Measurements from ENCODE around the gene ARHGDIA.
A peak's percentile ranks its signal among the peaks of the same experiment; 100 is the strongest.

Gene ARHGDIA

DNA sequence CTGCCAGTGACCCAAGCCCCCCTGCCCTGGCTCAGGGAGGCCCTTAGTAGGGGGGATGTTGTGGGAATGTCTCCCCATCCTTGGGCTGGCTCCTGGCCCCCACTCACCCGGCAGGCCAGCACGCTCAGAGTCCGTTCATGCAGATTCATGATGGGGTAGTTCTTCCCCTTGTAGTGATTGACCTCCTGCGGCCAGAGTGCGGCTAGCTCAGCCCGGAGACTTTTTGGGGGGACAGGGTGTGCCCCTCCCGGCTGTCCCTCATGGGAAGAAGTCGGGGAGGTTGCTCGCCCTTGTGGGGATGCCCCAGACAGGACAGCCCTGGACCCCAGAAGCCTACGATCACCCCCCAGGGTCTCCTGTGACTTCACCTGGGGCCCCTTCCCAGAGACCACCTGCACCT is 34.9 kb upstream of the ARHGDIA start:
- no peak for DNase-seq

DNA sequence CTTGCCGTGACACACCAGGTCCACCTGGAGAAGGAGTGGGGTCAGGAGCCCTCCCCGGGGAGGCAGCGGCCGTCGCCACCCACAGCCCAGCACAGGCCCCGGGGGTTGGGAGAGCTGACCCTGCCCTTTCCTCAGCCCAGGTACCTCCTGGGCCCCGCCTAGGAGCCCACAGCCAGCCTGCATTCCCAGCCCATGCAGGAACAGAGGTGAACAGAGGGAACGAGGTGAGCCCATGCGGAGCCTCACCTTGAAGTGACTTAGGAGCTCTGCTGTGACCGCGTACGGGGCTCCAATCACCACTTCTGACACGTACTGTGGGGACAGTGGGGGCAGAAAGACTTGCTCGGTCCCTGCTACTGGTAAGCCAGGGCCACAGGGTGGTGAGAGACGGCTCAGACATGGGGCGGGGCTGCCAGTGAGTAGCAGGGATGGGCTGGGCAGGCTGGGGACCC is 34.3 kb upstream of the ARHGDIA start:
- no peak for DNase-seq

DNA sequence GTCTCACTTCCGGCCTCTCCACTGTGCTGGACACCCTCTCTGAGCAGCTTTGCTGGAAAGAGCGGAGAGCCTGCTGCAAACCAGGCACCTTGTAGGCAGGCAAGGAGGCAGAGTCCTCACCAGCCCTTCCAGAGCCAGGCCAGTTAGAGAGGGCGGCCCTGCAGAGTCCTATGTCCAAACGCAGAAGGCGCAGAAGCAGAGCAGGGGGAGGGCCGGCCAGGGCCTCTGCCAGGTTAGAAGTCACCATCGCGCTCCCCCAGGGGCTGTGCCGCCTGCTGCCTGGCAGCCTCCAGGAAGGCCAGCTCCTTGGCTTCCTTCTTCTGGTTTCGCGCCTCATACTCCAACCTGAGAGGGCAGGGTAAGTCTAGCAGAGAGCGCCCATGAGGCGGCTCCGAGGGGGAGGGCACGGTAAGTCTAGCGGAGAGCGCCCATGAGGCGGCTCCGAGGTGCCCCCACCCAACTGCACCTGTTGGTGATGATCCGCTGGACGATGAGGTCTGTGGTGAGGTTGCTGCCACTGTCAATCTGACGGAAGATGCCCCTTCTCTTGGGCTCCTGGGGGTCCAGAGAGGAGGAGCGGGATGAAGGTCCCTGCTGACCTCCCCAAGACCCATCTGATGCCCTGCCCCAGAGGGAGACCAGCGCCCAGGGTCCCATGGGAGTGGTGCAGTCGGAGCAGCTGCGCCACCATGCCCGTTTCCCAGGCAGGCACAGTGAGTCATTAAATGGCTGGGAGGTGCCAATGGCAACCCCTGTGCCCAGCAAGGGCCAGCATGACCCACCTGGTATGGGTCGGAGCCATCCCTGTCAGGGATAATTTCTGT is 33.7 kb upstream of the ARHGDIA start:
- DNase-seq, result no peak

DNA sequence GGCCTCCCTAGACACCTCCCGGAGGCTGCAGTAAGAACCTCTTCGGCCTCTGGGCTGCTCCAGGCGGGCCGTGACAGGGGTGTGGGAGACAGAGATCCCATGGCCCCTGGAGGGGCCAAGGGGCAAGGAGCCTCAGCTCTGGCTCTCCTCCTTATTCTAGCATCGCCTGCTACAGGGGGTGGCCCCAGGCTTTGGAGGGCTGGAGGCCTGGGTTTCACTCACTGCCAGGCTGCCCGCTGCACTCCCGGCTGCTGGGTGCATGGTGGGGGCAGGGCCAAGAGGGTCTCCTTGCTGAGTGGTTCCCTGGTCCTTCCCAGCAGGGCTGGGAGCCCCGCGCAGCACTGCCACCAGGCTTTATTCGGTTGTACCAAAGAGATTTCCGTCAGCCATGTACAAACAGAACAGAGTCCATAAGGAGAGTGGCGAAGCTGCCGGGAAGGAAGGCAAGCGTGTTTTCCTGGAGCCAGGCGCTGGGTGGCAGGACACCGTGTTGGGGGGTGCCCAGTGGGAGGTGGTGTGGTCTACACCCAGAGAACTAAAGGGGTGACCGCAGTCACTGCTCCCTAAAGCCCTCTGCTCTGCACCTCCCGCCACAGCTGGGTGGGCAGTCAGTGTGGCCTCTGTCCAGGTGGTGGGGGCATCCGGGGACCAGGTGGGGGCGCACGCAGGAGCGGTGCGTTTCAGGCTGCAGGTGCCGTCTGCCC is 32.9 kb upstream of the ARHGDIA start:
- DNase-seq, result no peak

DNA sequence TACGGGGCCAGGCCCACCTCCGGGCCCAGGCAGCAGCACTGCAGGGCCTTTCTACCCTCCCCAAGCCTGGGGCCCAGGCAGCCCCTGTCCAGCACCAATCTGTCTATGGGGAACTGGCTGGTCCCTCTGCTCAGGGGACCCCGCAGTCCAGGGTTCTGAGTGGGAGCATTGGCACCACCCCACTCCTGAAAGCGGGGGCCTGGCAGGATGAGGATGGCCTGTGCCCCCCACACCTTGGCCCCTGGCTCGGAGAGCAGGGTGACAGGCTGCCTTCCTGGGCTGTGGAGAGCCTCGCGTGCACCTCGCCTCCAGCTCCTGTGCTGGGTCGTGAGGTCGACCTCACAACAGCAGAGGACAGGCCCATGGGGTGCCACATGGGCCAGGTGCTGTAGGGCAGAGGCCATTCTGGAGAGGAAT is 32.3 kb upstream of the ARHGDIA start:
- no peak for DNase-seq

DNA sequence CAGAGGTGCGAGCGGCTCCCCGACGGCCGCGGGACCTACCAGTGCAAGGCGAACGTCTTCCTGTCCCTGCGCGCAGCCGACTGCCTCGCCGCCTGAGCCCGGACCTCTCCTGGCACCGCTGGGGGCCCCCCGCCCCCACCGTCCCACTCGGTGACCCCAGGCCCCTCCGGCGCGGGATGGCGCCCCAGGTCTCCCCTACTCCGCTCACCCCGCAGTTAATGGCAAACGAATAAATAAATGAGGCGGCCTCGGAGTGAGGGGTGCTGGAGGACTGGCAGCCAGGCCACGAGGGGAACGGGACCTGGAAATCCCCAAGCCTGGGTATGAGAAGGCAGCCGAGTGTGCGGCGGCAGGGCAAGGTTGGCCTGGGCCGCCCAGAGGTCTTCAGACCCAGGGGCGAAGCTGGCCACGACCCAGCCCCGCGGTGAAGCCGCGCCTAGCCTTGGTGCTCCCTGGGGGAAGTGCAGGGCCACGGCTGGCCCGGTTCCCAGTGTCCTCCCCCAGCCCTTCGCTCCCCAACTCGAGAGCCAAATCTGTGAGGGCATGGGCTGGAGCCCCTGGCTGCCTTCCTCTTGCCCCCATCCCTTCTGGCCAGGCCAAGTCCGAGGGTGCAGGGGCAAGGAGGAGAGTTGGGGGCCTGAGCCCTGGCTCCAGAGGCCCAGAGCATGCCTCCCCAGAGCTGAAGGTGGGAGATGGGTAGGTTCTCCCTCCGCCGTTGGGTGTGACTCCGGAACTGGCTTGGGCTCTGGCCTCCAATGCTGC is 31.7 kb upstream of the ARHGDIA start:
- DNase-seq, result no peak

DNA sequence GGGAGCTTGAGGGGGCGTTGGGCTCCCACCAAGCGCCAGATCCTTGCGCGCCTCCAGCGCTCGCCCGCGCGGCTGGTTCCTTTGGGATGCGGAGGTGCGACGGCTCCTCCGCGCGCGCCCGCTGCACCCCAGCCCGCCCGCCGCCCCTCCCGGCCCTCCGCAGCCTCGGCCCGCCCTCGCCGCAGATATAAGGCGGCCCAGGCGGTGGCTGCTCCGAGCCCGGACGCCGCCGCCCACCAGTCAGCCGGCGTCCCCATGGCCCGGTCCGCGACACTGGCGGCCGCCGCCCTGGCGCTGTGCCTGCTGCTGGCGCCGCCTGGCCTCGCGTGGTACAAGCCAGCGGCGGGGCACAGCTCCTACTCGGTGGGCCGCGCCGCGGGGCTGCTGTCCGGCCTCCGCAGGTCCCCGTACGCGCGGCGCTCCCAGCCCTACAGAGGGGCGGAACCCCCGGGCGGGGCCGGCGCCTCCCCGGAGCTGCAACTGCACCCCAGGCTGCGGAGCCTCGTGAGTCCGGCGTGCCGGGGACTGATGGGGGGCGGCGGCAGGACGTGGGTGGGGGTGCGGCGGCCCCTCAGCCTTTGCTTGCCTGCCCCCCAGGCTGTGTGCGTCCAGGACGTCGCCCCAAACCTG is 31.0 kb upstream of the ARHGDIA start, which contains the start of gene NPB:
Gene NPB, plus strand, starts transcription at position 216 of the 630 bp plus-strand sequence. Its CDS starts 40 bp downstream, at position 256.
- DNase-seq, result no peak

DNA sequence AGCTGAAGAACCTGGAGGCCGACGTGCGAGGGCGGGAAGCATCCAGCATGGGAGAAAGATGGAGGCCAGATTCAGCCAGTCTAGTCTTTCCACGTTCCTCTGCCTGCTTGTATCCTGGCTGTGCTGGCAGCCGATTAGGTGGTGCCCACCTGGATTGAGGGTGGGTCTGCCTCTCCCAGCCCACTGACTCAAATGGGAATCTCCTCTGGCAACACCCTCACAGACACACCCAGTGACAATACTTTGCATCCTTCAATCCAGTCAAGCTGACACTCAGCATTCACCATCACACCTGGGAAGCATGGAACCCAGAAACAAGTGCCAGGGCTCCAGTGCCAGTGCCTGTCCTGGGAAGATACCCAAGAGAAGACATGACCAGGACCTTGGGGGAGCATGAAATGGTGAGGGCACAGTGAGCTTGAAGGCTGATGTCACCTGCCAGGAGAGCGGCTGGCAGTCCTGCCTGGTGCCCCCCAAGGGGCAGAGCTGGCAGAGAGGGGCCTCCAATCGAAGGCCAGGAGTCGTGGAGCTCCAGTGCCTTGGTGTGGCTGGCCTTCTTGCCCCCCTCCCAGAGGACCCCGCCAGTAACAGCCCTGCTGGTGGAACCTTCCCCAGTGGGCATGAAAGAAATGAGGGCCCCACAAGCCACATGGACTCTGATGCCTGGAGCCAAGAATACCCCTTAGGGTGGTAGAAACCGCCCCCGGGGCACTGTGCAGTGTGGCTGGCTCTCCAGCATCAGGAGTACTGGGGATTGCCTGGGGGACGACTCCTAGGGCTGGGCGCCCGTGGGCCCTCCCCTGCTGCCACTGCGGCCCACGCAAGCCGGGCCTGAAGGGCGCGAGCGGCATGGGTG is 30.3 kb upstream of the ARHGDIA start:
- DNase-seq, result no peak

DNA sequence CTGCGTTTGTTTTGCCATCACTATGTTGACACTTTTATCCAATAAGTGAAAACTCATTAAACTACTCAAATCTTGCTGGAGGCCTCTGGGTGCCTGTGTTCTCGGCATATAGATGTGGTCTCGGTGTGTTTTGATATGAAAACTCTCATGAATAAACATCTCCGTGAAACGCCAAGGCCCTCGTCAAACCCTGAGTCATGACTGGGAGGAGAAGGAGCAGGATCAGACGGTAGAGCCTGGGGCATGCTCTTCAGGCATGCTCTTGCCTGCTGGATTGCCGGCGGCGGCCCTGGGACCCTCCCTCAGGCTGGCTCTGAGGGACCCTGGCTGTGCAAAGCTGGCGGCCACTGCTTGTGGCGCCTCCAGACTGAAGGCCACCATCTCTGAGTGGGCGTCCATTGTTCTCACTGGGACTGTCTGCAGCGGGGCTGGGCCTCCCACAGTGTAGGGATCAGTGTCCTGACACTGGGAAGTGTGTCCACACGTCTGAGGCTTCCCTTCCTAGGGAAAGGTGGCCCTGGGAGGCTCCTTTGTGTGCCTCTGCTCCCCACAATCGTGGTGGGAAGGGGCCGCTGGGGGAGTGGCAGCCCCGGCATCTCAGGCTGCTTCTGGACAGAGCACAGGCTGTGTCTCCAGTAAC is 29.2 kb upstream of the ARHGDIA start:
- DNase-seq, result no peak

DNA sequence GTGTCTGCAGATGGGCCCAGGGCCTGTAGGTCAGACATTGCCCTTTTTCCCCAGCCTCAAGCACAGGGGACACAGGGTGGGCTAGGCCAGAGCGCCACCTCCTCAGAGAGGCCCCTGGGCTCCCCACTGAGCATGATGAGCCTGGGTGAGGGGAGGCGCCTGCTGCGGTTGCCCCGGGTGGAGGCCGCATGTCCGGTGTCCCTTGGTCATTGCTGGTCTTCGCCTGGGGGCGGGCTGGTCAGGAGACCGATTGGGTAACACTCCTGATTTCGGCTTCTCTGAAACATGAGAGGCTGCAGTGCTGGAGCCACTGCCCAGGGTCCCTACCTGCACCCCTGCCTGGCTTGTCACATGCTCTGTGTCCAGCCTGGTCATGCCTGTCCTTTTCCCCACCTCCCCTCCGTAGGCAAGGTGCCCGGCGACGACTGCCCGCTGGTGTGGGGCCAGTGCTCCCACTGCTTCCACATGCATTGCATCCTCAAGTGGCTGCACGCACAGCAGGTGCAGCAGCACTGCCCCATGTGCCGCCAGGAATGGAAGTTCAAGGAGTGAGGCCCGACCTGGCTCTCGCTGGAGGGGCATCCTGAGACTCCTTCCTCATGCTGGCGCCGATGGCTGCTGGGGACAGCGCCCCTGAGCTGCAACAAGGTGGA is 28.5 kb upstream of the ARHGDIA start:
- DNase-seq, result no peak

DNA sequence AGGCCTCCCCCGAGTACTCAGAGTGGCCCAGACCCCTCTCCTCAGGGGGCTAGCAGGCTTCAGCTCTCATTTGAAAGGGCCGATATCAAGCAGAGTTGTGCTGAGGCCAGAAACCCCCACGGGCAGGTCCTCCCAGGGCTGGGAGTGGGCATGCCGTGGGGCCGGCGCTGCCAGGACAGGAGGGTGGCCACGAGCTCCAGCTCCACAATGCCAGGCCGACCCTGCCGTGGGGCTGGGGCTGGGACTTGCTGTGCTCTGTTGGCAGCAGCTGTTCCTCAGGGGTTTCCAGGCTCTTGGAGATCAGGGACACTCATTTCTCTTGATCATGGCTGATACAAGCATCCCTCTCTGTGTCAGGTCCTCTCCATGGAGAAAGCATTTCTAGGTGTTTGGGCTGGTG is 27.7 kb upstream of the ARHGDIA start:
- no peak for DNase-seq

DNA sequence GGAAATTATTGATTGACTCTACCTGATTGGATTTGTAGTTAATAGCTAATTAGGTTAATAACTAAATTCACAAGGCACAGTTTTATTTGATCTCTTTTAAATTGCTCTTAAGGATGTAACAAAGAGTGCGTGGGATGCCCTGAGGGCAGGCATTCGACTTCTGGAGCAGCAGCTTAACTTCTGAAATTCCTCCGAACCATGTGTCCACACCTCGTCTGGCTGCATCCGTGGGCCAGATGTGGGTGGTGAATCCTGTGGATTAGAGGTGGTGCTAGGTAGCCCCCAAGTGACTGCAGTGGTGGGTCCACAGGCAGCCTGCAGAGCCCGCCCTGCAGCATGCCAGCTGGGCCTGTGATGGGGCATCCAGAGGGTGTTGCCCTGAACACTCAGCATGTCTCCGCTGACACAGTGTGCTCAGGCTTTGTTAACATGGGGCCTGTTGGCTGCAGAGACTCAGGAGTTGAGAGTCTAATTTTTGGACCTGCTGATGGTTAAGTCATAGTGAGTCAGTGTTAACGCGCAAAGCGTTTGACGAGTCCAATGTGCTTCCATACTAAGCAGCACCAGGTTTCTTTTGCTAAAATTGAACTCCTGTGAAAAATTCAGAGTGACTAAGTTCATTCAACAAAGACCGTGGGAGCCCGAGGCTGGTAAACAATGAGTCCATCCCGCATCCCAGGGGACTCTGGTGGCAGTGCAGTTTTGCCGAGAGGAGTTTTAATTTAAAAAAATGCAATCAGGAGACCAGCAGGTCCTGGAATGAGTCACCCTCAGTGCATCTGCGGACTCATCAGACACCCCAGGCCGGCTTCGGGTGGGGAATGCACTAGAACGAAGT is 27.1 kb upstream of the ARHGDIA start:
- DNase-seq, result no peak

DNA sequence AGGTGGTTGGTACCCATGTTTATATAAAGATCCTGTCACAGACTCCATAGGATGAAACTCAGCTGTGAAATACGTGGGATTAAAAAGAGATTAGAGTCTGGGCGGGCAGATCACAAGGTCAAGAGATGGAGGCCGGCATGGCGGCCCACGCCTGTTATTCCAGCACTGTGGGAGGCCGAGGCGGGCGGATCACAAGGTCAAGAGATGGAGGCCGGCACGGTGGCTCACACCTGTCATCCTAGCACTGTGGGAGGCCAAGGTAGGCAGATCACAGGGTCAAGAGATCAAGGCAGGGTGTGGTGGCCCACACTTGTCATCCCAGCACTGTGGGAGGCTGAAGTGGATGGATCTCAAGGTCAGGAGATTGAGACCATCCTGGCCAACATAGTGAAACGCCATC is 24.3 kb upstream of the ARHGDIA start:
- DNase-seq, result no peak

DNA sequence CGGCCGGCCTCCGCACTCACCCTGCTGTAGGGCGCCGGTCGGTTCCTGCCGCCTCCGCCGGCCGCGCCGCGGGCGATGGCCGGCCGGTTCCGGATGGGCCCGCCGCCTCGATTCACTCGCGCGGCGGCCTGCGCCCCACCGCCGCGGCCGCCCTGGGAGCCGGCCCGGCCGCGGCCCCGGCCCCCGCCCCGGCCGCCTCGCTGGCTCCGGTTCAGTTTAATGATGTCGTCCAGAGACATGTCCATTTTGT is 20.1 kb upstream of the ARHGDIA start:
- no peak for DNase-seq

DNA sequence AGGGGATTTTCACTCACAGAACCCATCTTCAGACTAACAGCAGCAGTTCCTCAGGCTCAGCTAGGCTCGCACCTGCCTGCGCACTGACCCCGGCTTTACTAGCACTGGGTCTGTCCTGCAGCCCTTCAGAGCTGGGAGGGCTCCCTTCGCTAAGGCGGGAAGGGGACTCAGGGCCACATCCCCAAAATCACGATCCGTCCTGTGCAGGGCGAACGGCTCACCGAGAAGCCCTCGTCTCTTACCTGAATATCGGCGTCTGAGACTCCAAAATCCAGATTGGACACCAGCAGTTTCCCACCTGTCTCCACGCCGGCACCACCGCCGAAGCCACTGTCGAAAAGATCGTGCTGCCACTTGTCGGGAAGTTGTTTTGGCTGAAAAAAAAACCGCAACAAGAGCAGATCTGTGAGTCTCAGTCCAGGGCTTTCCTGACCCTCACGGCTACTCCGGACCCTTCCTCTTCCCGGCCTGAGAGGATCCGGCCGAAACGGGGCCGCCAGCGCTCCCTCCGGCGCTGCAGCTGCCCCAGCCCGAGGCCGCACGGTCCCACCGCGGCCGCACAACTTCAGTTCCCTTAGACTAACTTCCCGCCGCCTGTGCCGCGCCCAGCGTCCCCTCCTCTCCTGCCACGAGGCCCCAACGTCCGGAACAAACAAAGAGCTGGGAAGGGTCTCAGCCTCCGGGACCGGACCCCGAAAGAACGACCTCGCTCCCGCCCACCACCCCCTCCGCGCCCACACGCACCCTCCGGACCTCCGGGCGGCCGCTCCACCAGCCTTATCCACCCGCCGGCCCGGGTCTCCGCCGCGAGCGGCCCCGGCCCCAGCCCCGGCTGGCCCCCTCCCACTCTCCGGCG is 19.5 kb upstream of the ARHGDIA start:
- DNase-seq, result peak in 1 of 2 donors; percentile 42

DNA sequence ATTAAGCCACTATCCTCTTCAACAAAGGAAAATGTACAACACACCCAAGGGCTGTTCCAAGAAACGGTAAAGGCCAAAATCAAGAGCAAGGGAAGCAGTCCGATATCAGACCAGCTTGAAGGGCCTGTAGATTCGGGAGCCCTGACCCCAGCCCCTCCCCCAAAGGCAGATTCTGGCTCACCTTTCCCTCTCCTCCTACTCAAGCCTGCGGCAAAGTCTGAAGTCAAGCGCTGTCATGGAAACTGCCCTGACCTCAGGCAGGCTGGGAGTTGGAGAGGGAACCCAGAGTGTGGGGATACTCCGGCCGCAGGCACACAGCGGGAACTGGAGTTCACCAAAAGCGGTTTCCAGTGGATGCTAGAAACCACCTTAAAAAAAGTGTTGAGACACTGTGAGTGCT is 18.5 kb upstream of the ARHGDIA start:
- DNase-seq, result no peak

DNA sequence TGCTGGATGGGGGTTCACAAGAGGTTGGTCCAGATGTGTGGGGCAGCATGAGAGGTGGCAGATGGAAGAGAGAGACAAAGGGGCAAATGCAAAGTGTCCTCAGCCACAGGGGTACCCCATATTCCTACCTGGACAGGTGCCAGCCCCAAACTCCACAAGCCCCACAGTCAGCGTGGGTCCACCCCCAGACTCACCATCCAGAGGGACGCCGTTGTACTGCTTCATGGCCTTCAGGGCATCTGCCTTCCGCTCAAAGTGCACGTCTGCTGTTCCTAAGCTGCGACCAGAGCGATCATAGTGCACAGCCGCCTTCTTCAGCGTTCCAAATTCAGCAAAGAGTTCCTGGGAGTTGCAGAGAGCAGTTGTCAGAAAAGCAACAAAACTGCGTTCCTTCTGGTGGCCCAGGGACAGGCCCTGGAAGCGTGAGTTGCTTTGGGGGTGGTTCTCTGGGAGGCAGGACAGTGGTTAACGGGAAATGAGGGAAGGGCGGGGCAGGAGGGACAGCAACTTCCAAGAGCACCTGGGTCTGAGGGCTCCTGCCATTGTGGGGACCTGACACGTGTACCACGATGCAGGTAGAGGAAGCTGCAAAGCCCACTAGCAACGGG is 18.0 kb upstream of the ARHGDIA start:
- DNase-seq, result no peak

DNA sequence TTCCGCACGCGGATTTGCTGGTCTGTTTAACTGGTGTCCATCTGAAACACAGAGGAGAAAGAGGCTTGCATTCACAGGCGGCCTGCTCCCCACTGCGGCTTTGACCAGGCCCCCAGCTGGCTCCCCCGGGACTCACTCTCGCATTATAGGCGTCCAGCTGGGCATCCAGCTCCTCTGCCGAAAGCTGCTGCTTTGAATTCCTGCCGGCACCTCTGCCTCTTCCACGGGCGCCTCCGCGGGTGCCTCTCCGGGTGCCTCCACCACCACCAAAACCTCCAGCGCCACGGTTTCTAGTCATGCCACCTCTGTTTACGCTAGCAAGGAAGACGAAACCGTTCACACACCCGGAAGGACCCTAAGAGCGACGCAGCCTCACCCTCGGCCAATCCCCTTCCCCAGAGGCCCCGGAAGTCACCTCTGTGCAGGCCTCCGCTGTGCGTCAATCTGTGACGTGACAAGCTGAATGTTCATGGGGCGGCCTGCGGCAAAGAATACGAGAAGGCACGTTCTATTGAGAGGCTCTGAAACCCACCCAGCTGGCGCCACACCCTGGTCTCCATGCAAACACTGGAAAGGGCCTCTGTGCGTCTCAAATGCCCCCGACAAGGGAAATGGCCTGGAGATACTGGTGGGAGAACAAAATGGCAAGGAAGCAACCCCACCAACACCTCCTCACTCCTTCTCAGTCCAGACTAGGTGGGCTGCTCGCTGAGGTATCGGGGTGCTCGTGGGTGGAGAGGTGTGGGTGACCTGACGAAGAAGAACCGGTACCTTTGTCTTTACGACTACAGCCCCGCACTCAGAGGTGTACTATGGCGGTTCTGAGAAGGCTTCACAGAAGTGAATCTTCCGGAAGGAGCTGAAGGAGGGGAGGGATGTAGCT is 17.2 kb upstream of the ARHGDIA start:
- no peak for DNase-seq
